Breast epithelium (tissue), 3 donors: ENCODE results near the gene TCTN1.

Experiments
- CTCF ChIP-seq, 3 donors: fragments of 450-650 bp; IDR thresholded peaks; one replicate each; pipeline ENCODE4 v1.5.1; 2016 to 2017; ENCODE audit warnings: antibody characterized with exemption in 3 of 3, mild to moderate bottlenecking in 3 of 3, moderate library complexity in 3 of 3
- POLR2AphosphoS5 ChIP-seq, 3 donors: sonication (generic); formaldehyde crosslinking; IDR thresholded peaks; one replicate each; pipeline ENCODE4 v1.6.1; 2017; ENCODE audit warnings: antibody characterized with exemption in 3 of 3

GRCh38 chr12:110658878-110659277 lies 44.9 kb downstream of the TCTN1 start:
- TF ChIP-seq CTCF (IDR thresholded peaks at IDR 0.05) = no peak
- TF ChIP-seq POLR2AphosphoS5 (IDR thresholded peaks at IDR 0.05) = no peak
